ENCODE measurements around the gene SMYD3. TPM values are rescaled to one million over a fixed set of nuclear protein-coding genes. Genes with fewer than 3 reads are reported as not detected.

The SMYD3 gene
- total and polyA plus RNA-seq, 2 donors (not counting 1 experiment from before 2014, with no cell fraction given): 9.7 to 37.2 TPM

DNA sequence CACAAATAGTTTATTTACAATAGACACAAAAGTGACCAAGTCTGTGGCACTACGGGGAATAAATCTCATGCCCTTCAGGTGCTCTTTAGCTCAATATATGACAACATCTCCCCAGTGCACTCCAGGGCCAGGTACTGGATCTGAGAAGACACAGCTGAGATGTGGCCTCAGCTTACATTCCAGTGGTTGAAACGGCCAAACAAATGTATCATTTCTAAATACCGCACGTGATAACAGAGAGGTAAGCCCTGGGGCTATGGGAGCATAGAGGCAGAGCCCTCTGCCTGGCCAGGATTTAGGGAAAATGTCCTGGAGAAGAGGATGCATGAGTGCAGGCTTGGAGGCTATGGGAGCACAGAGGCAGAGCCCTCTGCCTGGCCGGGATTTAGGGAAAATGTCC, 630.5 kb downstream of the SMYD3 start:
- ChIA-PET POLR2A (no interaction called here), CTCF (no interaction called here)
- Histone ChIP-seq H3K79me2 (ENCODE audit: control insufficient read depth, insufficient read depth, low read length) (no peaks in the 10 kb centered on the region), H3K9me3 (ENCODE audit: control extremely low read depth in 1 of 3, control insufficient read depth in 2 of 3, insufficient read depth in 1 of 3, low read length in 2 of 3) (no peaks in the 10 kb centered on the region), H3K36me3 (replicated peaks in 1 of 2; ENCODE audit: control extremely low read depth in 1 of 2, control insufficient read depth in 1 of 2, extremely low read depth in 1 of 2, insufficient read depth in 2 of 2, low read length in 1 of 2) (no peaks in the 10 kb centered on the region), H3K27ac (ENCODE audit: low read length in 2 of 2) (no peak overlapping the region), H3K4me2 (replicated peaks; ENCODE audit: low read depth, low read length, poor library complexity, severe bottlenecking) (no peak overlapping the region), H3K27me3 (replicated peaks in 1 of 4; ENCODE audit: control extremely low read depth in 1 of 4, control insufficient read depth in 3 of 4, insufficient read depth in 4 of 4, low read length in 3 of 4) (no peaks in the 10 kb centered on the region), H3K4me3 (ENCODE audit: control extremely low read depth in 1 of 5, extremely low read depth in 1 of 5, insufficient read depth in 1 of 5, low read depth in 2 of 5, low read length in 4 of 5) (no peak overlapping the region), H2AFZ (ENCODE audit: insufficient read depth, low read depth, low read length, poor library complexity, severe bottlenecking) (no peak overlapping the region), H3K4me1 (ENCODE audit: control insufficient read depth in 2 of 2, insufficient read depth in 2 of 2, low read length in 2 of 2) (no peaks in the 10 kb centered on the region), H4K20me1 (ENCODE audit: control insufficient read depth, insufficient read depth, low read length, poor library complexity, severe bottlenecking) (no peaks in the 10 kb centered on the region), H3K9ac (ENCODE audit: low read length) (no peak overlapping the region)
- Mint-ChIP-seq H3K4me3 (no peak overlapping the region), H3K27me3 (no peaks in the 10 kb centered on the region), H3K27ac (no peak overlapping the region), H3K9me3 (ENCODE audit: insufficient read depth) (no peaks in the 10 kb centered on the region), H3K4me1 (no peaks in the 10 kb centered on the region)
- intact Hi-C loops (cut with micrococcal nuclease): no loop called here
- no peak for DNase-seq
- no peak for ATAC-seq (ENCODE audit: low read depth)
- TF ChIP-seq, protein P1, sequence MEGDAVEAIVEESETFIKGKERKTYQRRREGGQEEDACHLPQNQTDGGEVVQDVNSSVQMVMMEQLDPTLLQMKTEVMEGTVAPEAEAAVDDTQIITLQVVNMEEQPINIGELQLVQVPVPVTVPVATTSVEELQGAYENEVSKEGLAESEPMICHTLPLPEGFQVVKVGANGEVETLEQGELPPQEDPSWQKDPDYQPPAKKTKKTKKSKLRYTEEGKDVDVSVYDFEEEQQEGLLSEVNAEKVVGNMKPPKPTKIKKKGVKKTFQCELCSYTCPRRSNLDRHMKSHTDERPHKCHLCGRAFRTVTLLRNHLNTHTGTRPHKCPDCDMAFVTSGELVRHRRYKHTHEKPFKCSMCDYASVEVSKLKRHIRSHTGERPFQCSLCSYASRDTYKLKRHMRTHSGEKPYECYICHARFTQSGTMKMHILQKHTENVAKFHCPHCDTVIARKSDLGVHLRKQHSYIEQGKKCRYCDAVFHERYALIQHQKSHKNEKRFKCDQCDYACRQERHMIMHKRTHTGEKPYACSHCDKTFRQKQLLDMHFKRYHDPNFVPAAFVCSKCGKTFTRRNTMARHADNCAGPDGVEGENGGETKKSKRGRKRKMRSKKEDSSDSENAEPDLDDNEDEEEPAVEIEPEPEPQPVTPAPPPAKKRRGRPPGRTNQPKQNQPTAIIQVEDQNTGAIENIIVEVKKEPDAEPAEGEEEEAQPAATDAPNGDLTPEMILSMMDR (IDR thresholded peaks at IDR 0.05): no peak
- TF ChIP-seq EZH2 (IDR thresholded peaks at IDR 0.05; ENCODE audit: borderline replicate concordance, insufficient read depth, low read depth, low read length, poor library complexity, severe bottlenecking): no peak
- 92% methylated on average over 5 of the region's 5 CpGs for WGBS (ENCODE audit: insufficient coverage)

DNA sequence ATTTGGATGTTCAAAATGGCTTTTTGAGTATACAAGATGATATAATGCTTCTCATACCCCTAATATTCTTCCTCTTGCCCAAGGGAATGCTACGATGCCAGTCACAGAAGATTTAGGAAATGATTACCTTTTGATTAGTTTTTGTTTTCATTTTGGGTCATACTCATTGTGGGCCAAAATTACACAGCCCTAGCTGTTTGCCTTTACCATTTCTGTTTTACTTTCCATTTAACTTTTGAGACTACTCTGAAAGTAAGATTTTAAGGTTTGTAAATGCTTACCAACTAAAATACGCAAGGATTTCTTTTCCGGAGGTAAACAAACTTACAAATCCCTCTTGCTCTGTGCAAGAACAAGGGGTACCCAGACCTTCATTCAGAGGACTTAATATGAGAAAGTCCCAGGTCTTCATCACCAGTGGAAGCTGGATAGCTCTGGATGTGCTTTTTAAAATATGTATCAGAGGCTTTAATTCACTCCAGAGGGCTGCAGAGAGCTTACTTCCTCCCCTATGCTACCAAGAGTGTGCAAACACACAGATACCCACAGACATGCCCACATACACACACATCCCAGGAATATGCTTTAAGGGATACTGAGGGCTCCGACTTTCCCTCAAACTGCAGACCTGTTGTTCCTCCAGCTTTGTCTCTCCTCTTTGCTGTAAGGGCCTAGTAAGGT, 631.4 kb downstream of the SMYD3 start:
- no peak for TF ChIP-seq EZH2 (IDR thresholded peaks at IDR 0.05; ENCODE audit: borderline replicate concordance, insufficient read depth, low read depth, low read length, poor library complexity, severe bottlenecking)
- TF ChIP-seq, protein P1 (IDR thresholded peaks at IDR 0.05): no peak
- Histone ChIP-seq H3K9ac (ENCODE audit: low read length) (no peak overlapping the region), H3K79me2 (ENCODE audit: control insufficient read depth, insufficient read depth, low read length) (no peaks in the 10 kb centered on the region), H3K27ac (ENCODE audit: low read length in 2 of 2) (no peak overlapping the region), H3K27me3 (replicated peaks in 1 of 4; ENCODE audit: control extremely low read depth in 1 of 4, control insufficient read depth in 3 of 4, insufficient read depth in 4 of 4, low read length in 3 of 4) (no peaks in the 10 kb centered on the region), H3K9me3 (ENCODE audit: control extremely low read depth in 1 of 3, control insufficient read depth in 2 of 3, insufficient read depth in 1 of 3, low read length in 2 of 3) (no peaks in the 10 kb centered on the region), H3K4me3 (ENCODE audit: control extremely low read depth in 1 of 5, extremely low read depth in 1 of 5, insufficient read depth in 1 of 5, low read depth in 2 of 5, low read length in 4 of 5) (no peak overlapping the region), H2AFZ (ENCODE audit: insufficient read depth, low read depth, low read length, poor library complexity, severe bottlenecking) (no peak overlapping the region), H3K36me3 (replicated peaks in 1 of 2; ENCODE audit: control extremely low read depth in 1 of 2, control insufficient read depth in 1 of 2, extremely low read depth in 1 of 2, insufficient read depth in 2 of 2, low read length in 1 of 2) (no peaks in the 10 kb centered on the region), H3K4me1 (ENCODE audit: control insufficient read depth in 2 of 2, insufficient read depth in 2 of 2, low read length in 2 of 2) (no peaks in the 10 kb centered on the region), H4K20me1 (ENCODE audit: control insufficient read depth, insufficient read depth, low read length, poor library complexity, severe bottlenecking) (no peaks in the 10 kb centered on the region), H3K4me2 (replicated peaks; ENCODE audit: low read depth, low read length, poor library complexity, severe bottlenecking) (no peak overlapping the region)
- DNase-seq: no peak
- Mint-ChIP-seq H3K4me3 (no peak overlapping the region), H3K4me1 (no peaks in the 10 kb centered on the region), H3K9me3 (ENCODE audit: insufficient read depth) (no peaks in the 10 kb centered on the region), H3K27ac (no peak overlapping the region), H3K27me3 (no peaks in the 10 kb centered on the region)
- CTCF ChIA-PET: no interaction called here
- no peak for ATAC-seq (ENCODE audit: low read depth)
- intact Hi-C loops (cut with micrococcal nuclease): no loop called here
- POLR2A ChIA-PET: no interaction called here
- no CpG with 5 or more reads among the region's 4 CpGs for WGBS (ENCODE audit: insufficient coverage)
